Neural cell (in vitro differentiated cells): Measurements from ENCODE around the gene NFASC. TPM values are rescaled to one million over a fixed set of nuclear protein-coding genes. Genes with fewer than 3 reads are reported as not detected.

ENCODE experiments used
- H2AFZ ChIP-seq: fragments of 200-600, 300-800 bp; sonication (generic), shearing (Covaris generic); 2 replicates; pipeline ENCODE4 v1.6.0; 2014; ENCODE audit warnings: low read depth, mild to moderate bottlenecking, antibody characterized with exemption, low read length, moderate library complexity
- H3F3A ChIP-seq: fragments of 200-600 bp; shearing (Covaris generic); 2 replicates; pipeline ENCODE4 v1.6.1; 2016; ENCODE audit warnings: mild to moderate bottlenecking, moderate library complexity, mixed read lengths, antibody characterized with exemption, low read length; ENCODE audit not compliant: insufficient read depth, poor library complexity, severe bottlenecking
- H3K27ac ChIP-seq: fragments of 200-600, 300-800 bp; sonication (generic), shearing (Covaris generic); 2 replicates; pipeline ENCODE4 v1.5.1; 2014; ENCODE audit warnings: mild to moderate bottlenecking, low read length, moderate library complexity
- H3K27me3 ChIP-seq: fragments of 300-800, 200-600 bp; sonication (generic), shearing (Covaris generic); 2 replicates; pipeline ENCODE4 v1.6.0; 2014; ENCODE audit warnings: mild to moderate bottlenecking, low read depth, low read length, moderate library complexity; ENCODE audit not compliant: insufficient read depth
- H3K36me3 ChIP-seq: fragments of 300-800, 200-600 bp; sonication (generic), shearing (Covaris generic); 2 replicates; pipeline ENCODE4 v1.5.1; 2014; ENCODE audit warnings: mild to moderate bottlenecking, antibody characterized with exemption, low read length, moderate library complexity; ENCODE audit not compliant: insufficient read depth
- H3K4me2 ChIP-seq: fragments of 300-800, 200-600 bp; sonication (generic), shearing (Covaris generic); 2 replicates; pipeline ENCODE4 v1.6.0; 2014; ENCODE audit warnings: mild to moderate bottlenecking, low read length
- H3K4me3 ChIP-seq: fragments of 300-800, 200-600 bp; sonication (generic), shearing (Covaris generic); 2 replicates; pipeline ENCODE4 v1.5.1; 2014; ENCODE audit warnings: mild to moderate bottlenecking, low read length, moderate library complexity
- H3K79me2 ChIP-seq: fragments of 200-600 bp; shearing (Covaris generic); replicated peaks from 2 replicates; pipeline ENCODE4 v1.6.0; 2014; ENCODE audit warnings: mild to moderate bottlenecking, low read length, moderate library complexity; ENCODE audit not compliant: insufficient read depth
- H3K9ac ChIP-seq: fragments of 300-800, 200-600 bp; sonication (generic), shearing (Covaris generic); 2 replicates; pipeline ENCODE4 v1.6.1; 2016; ENCODE audit warnings: mild to moderate bottlenecking, low read length, mixed read lengths
- H3K9me2 ChIP-seq: fragments of 200-600 bp; shearing (Covaris generic); 2 replicates; pipeline ENCODE4 v1.6.1; 2016; ENCODE audit warnings: mild to moderate bottlenecking, low read length, mixed read lengths; ENCODE audit not compliant: insufficient read depth
- H3K9me3 ChIP-seq: fragments of 200-600, 300-800 bp; sonication (generic), shearing (Covaris generic); 2 replicates; pipeline ENCODE4 v1.6.1; 2016; ENCODE audit warnings: mild to moderate bottlenecking, mixed run types, low read length, moderate library complexity, mixed read lengths
- H4K20me1 ChIP-seq: fragments of 200-600 bp; shearing (Covaris generic); 2 replicates; pipeline ENCODE4 v1.6.1; 2016; ENCODE audit warnings: mild to moderate bottlenecking, mixed run types; ENCODE audit not compliant: insufficient read depth
- CTCF ChIP-seq: fragments of 450-650 bp; IDR thresholded peaks from 2 replicates; pipeline ENCODE4 v1.5.1; 2014; ENCODE audit warnings: antibody characterized with exemption, mild to moderate bottlenecking, moderate library complexity; ENCODE audit not compliant: poor library complexity, severe bottlenecking
- EP300 ChIP-seq: fragments of 450-650 bp; conservative IDR thresholded peaks from 2 replicates; pipeline ENCODE4 v1.6.1; 2014; ENCODE audit warnings: antibody characterized with exemption, mild to moderate bottlenecking, moderate library complexity; ENCODE audit not compliant: poor library complexity, severe bottlenecking
- EZH2 ChIP-seq: fragments of 200-600, 300-800 bp; shearing (Covaris generic), sonication (generic); IDR thresholded peaks from 2 replicates; pipeline ENCODE4 v1.6.1; 2014; ENCODE audit warnings: antibody characterized with exemption, low read length, borderline replicate concordance, mild to moderate bottlenecking; ENCODE audit not compliant: insufficient read depth, poor library complexity, severe bottlenecking
- MXI1 ChIP-seq: fragments of 450-650 bp; conservative IDR thresholded peaks from 2 replicates; pipeline ENCODE4 v1.6.1; 2014; ENCODE audit warnings: antibody characterized with exemption, mild to moderate bottlenecking; ENCODE audit not compliant: poor library complexity, severe bottlenecking
- POLR2AphosphoS5 ChIP-seq: IDR thresholded peaks from 2 replicates; pipeline ENCODE4 v1.6.1; 2012
- RAD21 ChIP-seq: fragments of 450-650 bp; conservative IDR thresholded peaks from 2 replicates; pipeline ENCODE4 v1.6.1; 2014; ENCODE audit warnings: antibody characterized with exemption, mild to moderate bottlenecking, moderate library complexity
- REST ChIP-seq: IDR thresholded peaks from 2 replicates; pipeline ENCODE4 v1.6.1; 2012; ENCODE audit warnings: borderline replicate concordance
- SMC3 ChIP-seq: fragments of 450-650 bp; conservative IDR thresholded peaks from 2 replicates; pipeline ENCODE4 v1.6.1; 2014; ENCODE audit warnings: antibody characterized with exemption, mild to moderate bottlenecking, moderate library complexity; ENCODE audit not compliant: poor library complexity
- TAF1 ChIP-seq: IDR thresholded peaks from 2 replicates; pipeline ENCODE4 v1.6.1; 2012; ENCODE audit warnings: low read depth
- polyA plus RNA-seq: library from polyadenylated mRNA; depleted of rRNA; stranded (reverse); fragments of >200 nt; gene quantifications from 2 replicates; pipeline ENCODE4 v1.2.3, GENCODE V29; 2014

NFASC gene
- polyA plus RNA-seq, 1 donor from 2014 or later = 23.9 TPM

- TF ChIP-seq EP300 = no peak
- no peak for TF ChIP-seq TAF1
- TF ChIP-seq EZH2 = no peak
- TF ChIP-seq SMC3 = no peak
- TF ChIP-seq CTCF = no peak
- no peak for TF ChIP-seq RAD21
- TF ChIP-seq POLR2AphosphoS5 = no peak
- TF ChIP-seq MXI1 = no peak
- TF ChIP-seq REST = no peak
- no peaks in the 10 kb centered on the region for H3K9me2 ChIP-seq
- no peak overlapping the region for H3K4me2 ChIP-seq
- H3K27me3 ChIP-seq = no peaks in the 10 kb centered on the region
- no peak overlapping the region for H2AFZ ChIP-seq
- H3K9ac ChIP-seq = no peak overlapping the region
- H3K9me3 ChIP-seq = no peaks in the 10 kb centered on the region
- H3K27ac ChIP-seq = no peak overlapping the region
- no peaks in the 10 kb centered on the region for H3F3A ChIP-seq
- H3K4me3 ChIP-seq = no peak overlapping the region
- H3K79me2 ChIP-seq = no peaks in the 10 kb centered on the region
- no peaks in the 10 kb centered on the region for H4K20me1 ChIP-seq
- peaks cover 5% of the 10 kb centered on the region for H3K36me3 ChIP-seq
These were observed 149.8 kb downstream of the NFASC start for GRCh38 chr1:205020466-205020865.

DNA sequence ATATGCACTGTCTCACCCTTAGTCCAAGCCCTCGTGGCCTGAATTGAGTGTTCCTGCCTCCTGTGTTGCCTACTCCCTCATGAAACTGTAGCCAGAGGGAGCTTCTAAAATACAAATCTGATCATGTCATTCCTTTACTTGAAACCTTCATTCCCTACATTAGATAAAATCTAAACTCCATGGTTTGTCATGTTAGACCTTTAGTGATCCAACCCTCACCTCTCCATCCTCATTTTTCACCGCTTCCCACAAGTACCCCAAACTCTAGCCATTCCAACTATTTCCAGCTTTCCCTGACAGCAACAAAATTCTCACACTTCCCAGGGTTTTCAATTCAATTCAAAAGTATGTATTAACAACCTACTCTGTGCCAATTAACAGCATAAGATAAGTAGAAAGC, 154.0 kb downstream of the NFASC start:
- no peak overlapping the region for H3K4me2 ChIP-seq
- no peaks in the 10 kb centered on the region for H3K9me2 ChIP-seq
- no peak for TF ChIP-seq SMC3
- no peak for TF ChIP-seq RAD21
- TF ChIP-seq REST = no peak
- no peak for TF ChIP-seq EP300
- no peak for TF ChIP-seq TAF1
- TF ChIP-seq POLR2AphosphoS5 = no peak
- no peak for TF ChIP-seq CTCF
- TF ChIP-seq EZH2 = no peak
- TF ChIP-seq MXI1 = no peak
- H3K9ac ChIP-seq = no peak overlapping the region
- no peaks in the 10 kb centered on the region for H3K27me3 ChIP-seq
- H3K9me3 ChIP-seq = no peaks in the 10 kb centered on the region
- H3F3A ChIP-seq = no peaks in the 10 kb centered on the region
- no peak overlapping the region for H2AFZ ChIP-seq
- no peaks in the 10 kb centered on the region for H3K36me3 ChIP-seq
- no peaks in the 10 kb centered on the region for H3K79me2 ChIP-seq
- H3K27ac ChIP-seq = no peak overlapping the region
- no peak overlapping the region for H3K4me3 ChIP-seq
- no peaks in the 10 kb centered on the region for H4K20me1 ChIP-seq
